Activated CD4-positive, alpha-beta T cell treated with anti-CD3 and anti-CD28 coated beads, Interleukin-2, amount 50 U/mL, for 24 hours (primary cell): ENCODE measurements around the gene HSP90AB1.

Experiments used
- DNase-seq, 2 donors: peaks; one replicate each; pipeline ENCODE4 v3.0.0-alpha.2; 2020; ENCODE audit warnings: low read depth in 1 of 2, low spot score in 1 of 2

The HSP90AB1 gene

DNA sequence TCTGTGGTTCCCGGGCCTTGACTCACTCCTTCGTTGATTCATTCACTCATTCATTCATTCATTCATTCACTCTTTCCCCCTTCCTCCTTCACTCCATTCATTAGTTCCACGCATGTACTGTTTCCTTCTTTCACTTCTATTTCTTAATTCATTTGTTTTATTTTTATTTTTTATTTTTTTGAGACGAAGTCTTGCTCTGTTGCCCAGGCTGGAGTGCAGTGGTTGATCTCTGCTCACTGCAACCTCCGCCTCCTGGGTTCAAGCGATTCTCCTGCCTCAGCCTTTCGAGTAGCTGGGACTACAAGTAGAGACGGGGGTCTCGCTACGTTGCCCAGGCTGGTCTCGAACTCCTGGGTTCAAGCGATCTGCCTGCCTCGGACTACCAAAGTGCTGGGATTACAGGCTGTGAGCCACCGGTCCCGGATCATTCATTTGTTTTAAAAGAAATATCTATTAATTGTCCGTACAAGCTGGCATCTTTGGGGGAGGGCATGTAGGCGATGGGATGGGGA lies 18.9 kb downstream of the HSP90AB1 start:
- DNase-seq, result no peak

DNA sequence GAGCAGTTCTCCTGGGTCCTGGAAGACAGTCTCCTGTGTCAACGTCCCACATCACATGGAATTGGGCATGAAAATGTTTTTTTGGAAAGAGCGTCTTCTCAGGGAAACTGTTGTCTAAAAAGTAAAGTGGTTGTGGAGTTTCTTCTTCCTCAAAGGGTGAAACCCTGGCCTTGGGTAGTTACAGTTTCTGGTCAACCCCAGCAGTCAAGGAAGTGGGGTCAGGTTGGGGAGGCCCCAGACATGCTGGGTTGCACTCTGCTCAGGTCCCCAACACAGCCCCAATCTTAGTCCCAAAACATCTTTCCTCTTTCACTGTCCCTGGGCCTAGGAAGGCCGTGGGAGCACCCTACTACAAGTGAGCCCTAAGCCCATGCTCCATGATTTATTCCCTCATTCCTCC lies 19.4 kb downstream of the HSP90AB1 start:
- DNase-seq, result no peak

DNA sequence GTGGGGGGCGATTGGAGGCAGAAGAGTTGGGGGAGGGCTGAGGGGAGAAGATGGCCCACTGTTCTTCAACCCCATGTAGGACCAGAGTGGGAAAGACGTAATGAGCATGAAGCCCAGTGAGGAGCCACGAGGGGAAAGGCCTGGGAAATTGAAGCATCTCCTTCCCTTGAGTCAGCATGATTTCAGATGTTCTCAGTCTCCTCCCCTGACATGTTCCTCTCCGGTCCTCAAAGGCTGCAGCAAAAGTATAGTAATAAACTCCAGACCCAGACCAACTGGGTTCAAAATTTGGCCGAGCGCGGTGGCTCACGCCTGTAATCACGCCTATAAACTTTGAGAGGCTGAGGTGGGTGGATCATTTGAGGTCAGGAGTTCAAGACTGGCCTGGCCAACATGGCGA lies 20.4 kb downstream of the HSP90AB1 start:
- no peak for DNase-seq

DNA sequence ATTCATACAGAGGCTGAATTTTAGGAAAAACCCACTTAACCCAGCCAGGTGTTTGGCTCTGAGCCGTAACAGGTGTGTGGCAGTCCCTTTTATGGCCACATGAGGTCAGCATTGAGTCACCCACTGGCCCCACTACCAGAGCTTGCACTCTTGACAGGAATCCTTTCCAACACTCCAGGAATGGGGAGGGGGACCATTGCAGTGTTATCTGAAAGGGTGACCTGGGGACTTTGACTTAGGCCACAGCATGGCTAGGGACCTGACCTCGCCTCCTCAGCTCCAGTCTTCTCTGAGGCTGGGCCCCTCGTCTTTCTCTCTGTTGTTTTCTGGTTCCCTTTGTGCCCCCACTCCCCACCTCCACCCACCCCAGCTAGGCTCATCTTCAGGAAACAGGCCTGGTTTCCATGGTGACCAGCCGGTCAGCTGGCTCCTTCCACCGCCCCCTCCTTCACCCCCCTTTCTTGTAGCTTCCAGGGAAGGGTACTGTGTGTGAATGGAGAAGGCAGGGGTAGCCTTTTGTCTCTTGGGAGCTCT lies 21.3 kb downstream of the HSP90AB1 start:
- DNase-seq, result peak in 1 of 2 donors; percentile 54

DNA sequence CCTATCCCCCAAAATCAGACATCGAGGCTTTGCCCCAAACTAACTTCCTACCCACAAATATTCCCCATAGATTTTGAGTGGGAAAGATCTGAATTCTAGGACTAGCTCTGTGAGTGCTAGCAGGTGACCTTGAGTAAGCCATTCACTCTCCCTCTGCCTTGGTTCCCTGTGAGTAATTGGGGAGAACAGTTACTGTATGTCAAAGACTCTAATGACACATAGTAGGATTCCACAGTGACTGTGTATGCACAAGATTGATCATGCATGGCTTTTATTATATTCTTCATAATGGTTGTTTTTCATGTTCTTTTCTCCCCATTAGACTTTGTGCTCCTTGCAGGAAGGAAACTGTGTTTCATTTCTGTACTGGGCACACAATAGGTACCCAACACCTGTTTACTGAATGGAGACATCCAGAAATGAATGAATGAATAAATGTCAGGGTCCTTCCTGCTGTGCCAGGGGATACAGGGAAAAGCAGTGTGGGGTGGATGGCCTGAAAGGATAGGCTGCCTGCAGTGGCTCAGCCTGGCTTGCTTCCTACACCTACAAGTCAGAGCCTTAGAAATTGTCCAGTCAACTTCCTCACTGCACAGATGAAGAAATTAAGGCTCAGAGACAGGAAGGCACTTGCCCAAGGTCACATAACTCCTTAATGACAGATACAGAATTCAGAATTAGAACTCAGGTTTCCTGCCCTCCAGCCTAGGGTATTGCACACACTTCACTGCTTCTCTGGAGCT lies 22.4 kb downstream of the HSP90AB1 start:
- no peak for DNase-seq

DNA sequence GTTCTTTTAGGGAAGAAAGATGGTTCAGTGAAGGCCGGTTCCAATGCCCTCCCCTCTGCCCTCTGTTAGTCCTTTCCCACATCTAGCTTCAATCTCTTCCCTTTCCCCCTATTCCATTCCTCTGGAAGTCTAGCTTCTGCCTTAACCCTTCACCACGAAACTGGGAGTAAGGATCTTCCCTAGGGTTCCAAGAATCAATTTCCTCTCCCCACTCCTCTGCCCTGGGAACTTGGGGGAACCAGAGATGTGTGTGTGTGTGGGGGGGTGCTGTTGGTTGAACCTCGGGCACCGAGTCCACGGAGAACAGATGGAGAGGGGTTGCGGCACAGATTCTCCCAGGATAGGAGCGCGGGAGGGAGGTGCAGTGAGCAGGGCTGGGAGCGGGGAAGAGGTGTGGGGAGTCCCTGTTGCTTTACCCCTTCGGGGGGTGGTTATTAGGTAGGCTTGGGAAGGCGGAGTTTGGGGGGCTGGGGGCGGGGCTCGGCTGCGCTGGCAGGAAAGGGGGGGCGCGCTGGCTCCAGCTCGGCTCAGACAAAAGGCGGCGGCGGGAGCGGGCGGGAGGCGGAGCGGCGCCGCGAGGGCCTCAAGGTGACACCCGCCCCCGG lies 23.1 kb downstream of the HSP90AB1 start, which contains the start of gene TMEM151B:
TMEM151B (plus strand) TSS at position 530 of the 605 bp plus-strand sequence. CDS start 293 bp downstream, outside the sequence.
- no peak for DNase-seq

DNA sequence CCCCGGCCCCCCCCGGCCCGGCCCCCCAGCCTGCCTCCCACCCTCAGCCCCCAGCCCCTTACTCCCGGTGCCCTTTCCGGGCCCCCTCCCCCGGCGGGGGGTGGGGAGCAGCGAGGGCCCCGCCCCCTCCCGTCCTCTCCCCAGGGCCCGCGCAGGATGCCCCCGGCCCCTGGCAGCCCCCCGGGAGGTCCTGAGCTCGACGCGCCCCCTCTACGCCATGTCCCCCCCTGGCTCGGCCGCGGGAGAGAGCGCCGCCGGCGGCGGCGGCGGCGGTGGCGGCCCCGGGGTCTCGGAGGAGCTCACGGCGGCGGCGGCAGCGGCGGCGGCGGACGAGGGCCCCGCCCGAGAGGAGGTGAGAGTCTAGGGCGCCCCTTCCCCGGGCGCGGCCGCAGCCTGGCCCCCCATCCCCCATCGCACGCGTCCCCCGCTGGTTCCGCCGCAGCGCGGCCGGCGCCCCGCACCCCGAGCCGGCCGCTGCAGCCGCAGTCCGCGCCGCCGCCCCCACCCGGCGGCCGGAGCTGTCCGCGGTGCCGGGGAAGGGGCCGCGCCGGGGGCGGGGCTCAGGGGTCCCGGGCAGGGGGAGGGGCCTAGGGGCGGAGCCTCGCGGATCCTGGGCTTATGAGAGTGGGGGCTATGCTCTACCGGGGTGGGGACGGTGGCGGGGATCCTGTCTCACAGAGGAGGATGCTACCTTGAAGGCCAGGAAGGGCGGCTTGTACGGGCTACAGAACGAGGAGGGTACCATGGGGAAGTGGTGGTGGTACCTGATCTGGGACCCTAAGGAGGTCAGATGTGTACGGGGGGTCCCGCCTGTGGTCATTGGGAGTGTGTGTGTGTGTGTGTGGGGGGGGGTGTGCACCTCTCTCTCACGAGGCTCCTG lies 23.9 kb downstream of the HSP90AB1 start:
- DNase-seq, result no peak

DNA sequence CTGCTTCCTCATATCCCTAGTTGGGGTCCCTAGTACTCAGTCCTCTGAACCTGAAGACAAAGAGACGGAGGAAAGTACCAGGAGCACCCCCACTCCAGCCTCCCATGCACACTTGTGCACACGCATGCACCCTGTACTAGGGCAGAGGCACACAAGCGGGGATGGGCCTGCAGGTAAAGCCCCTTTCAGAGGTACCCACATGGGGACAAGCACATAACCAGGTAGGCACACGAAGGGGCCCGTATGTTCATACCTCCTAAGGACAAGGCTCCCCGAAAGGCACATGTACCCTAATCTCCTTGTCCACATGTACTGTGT lies 24.5 kb downstream of the HSP90AB1 start:
- no peak for DNase-seq

DNA sequence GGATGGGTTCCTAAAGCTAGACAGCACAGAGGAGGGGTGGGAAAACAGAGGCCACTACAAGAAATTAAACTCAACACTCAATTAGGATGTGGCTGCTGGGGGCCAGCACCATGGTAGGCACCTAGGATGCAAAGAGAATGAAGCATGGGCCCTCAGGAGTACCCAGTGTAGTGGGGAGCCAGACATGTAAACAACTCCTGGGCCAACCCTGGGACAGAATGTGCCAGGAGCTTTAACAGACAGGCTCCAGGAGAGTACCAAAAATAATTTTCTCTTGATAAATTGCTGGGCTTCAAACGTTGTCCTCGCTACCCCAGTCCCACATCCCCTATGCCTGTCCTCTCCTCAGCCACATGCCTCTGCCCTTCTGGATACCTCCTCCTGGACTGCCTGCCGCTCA lies 25.0 kb downstream of the HSP90AB1 start:
- no peak for DNase-seq

DNA sequence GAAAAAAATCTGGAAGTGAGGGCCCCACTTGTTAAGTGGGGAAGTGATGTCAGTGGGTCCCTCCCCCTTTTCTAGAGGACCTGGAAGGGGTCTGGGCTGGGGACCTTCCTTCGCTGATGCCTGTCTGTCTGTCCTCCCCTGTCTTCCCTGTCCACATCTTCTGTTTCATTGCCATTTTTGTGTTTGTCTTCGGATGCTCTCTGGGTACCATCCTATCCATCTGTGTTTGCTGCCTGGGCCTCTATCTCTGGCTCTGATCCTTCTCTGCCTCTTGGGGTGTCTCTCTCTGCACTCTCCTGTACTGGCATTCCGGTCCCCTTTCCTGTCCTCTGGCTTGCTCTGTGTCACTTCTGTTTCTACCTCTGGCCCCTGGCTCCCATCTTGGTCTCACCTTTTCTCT lies 25.6 kb downstream of the HSP90AB1 start:
- DNase-seq, result no peak

DNA sequence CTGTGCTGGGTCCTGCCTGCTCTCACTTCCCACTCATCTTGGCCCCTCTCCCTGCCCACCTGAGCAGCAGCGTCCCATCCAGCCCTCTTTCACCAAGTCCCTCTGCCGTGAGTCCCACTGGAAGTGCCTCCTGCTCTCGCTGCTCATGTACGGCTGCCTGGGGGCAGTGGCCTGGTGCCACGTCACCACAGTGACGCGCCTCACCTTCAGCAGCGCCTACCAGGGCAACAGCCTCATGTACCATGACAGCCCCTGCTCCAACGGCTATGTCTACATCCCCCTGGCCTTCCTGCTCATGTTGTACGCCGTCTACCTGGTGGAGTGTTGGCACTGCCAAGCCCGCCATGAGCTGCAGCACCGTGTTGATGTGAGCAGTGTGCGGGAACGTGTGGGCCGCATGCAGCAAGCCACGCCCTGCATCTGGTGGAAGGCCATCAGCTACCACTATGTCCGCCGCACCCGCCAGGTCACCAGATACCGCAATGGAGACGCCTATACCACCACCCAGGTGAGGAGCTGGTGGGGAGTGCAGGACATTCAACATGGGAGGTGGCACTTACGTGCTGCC lies 26.2 kb downstream of the HSP90AB1 start:
- no peak for DNase-seq

DNA sequence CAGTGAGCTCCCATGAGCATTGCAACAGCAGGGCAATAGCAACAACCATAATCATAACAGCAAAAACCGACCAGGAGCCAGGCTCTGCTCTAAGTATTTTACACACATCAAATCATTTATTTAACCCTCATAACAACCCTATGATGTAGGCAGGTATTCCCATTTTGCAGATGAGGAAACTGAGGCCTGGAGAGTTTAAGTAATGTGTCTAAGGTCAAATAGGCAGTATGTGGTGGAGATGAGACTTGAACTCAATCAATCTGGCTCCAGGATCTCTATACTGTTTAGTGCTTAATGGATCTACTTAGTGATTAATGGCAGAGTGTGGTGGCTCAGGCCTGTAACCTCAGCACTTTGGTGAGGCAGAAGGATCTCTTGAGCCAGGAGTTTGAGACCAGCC lies 26.7 kb downstream of the HSP90AB1 start:
- DNase-seq, result no peak

DNA sequence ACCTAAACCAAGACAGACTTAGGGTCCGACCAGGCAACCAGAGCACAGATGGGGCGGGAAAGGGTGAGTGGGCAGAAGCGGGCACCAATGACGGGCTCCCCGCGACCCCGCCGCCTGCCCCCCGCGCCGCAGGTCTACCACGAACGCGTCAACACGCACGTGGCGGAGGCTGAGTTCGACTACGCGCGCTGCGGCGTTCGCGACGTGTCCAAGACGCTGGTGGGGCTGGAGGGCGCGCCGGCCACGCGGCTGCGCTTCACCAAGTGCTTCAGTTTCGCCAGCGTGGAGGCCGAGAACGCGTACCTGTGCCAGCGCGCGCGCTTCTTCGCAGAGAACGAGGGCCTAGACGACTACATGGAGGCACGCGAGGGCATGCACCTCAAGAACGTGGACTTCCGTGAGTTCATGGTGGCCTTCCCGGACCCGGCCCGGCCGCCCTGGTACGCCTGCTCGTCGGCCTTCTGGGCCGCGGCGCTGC lies 28.4 kb downstream of the HSP90AB1 start:
- DNase-seq, result no peak

DNA sequence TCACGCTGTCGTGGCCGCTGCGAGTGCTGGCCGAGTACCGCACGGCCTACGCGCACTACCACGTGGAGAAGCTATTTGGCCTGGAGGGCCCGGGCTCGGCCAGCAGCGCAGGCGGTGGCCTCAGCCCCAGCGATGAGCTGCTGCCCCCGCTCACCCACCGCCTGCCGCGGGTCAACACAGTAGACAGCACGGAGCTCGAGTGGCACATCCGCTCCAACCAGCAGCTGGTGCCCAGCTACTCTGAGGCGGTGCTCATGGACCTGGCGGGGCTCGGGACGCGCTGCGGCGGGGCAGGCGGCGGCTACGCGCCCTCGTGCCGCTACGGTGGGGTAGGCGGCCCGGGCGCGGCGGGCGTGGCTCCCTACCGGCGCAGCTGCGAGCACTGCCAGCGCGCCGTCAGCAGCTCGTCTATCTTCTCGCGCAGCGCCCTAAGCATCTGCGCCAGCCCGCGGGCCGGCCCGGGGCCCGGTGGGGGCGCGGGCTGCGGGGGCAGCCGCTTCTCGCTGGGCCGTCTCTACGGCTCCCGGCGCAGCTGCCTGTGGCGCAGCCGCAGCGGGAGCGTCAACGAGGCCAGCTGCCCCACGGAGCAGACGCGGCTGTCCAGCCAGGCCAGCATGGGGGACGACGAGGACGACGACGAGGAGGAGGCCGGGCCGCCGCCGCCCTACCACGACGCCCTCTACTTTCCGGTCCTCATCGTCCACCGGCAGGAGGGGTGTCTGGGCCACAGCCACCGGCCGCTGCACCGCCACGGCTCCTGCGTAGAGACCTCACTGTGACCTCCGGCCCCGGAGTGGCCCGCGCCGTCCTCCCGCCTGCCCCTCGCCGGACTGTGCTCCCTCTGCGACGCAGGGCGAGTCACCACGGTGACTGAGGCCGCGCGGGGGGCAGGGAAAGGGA lies 29.1 kb downstream of the HSP90AB1 start:
- DNase-seq, result no peak

DNA sequence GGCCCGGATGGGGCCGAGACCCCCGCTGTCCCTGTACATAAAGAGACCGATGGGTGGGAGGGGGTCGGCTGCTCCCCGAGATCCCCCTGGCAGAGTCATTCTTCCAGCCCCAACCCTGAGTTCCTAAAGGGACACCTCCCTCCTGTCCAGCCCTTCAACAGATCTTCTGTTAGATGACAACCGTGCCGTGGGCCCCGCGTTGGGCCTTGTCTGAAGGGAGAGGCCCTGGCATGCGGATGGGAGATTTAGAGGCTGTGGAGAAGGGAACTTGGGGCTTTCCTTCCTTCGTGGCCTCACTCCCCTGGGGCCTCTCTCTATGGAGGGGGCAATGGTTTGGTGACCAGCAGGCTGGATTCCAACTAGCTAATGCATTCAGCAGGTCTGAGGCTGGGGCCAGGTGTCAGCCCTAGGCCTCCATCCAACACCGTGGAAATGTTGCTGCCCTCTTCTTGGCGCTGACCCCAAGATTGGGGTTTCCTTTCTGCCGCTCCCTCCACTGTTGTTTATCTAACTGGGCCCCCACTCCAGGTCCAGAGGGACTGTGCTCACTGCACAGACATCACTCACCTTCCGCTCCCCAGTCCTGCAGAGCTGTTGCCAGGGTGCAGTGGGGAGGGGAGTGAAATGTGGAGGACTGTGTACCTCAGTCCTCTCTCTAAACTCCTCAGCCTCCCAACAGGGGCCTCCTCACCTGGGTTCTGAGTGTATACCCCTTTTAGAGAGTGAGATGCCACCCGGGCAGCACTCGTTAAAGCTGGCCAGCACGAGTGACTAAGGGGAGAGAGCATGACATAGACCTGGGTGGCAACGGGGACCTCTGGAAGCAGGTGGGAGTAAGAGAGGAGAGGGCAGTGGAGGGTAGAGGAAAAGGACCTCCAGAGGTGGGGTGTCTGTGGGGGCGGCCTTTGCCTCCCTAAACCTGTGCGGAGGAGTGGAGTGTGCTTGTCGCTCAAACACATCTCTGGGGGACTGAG lies 30.1 kb downstream of the HSP90AB1 start:
- no peak for DNase-seq

DNA sequence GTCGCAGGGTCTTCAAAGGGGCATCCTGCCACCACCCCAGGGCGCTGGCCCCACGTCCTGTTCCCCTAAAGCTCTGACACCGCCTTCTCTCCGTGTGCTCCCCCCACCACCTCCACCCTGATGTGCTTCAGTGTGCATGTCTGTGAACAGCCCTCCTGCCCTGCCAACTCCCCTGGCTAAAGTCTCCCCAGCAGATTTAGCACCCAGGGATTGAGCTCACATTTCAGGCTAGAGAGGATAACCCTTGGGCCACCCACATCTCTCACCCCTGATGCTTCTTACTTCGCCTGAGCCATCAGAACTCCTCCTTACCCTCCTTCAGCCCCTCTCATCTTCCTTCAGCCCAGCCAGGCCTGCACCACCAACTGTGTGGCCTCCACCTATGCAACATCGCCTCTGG lies 30.9 kb downstream of the HSP90AB1 start:
- no peak for DNase-seq

DNA sequence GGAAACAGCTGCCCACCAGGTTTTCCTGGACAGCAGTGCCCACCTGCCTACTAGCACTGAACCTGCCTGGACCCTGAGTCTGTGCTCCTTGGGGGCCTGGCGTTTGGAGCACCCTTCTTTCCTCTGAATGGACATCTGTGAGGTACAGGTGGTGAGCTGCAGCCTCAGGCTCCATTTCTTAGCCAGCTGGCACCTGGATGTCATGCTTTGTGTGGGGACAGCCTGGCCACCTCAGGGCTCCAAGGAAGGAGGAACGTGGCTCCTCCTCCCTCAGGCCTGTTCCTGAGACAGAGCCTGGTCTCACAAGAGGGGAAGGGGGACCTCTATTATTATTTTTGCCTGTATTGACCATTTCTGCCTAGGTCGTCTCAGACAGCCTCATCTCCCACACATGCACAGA lies 31.4 kb downstream of the HSP90AB1 start:
- DNase-seq, result no peak

DNA sequence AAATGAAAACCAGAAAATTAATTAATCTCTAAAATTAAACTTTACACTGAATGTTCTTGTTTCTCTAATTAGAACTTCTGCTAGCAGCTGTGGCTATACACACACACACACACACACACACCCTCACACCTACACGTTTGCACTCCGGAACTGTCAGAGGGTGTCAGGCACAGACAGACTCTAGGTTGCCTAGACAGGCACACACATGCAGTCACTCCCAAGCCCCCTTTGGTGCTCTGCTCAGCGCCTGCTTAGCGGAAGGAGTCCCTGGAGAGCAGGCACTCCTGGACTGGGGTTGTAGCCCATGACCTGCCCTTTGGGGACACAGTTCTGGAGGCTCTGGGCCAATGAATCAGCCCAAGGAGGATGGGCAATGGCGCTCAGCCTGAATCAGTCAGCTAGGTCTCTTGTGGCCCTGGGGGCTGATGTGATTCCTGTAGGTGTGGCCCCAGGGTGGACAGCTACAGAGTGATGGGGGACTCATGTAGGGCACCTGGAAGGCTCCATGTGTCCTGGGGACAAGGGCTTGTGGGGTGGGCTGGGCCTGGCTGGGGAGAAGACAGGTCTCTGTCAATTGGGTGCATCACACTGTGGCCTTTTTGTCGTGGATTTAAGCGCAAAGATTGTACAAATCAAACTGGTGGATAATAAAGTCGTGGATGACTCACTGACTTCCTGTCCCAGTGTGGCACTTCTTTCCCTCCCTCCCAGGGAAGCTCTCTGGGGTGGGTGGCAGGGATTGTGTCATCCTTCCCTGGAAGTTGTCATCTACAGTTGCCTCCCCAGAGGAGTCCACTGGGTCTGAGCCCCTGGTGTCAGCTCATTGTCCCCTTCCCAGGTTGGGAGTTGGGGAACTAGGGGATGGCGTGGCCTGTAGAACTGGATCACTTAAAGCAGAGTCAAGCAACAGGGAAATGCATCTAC lies 32.1 kb downstream of the HSP90AB1 start:
- DNase-seq, result no peak
